Pulmonary artery endothelial cell (primary cell): ENCODE results near the gene CCDC74A. TPM values are rescaled to one million over a fixed set of nuclear protein-coding genes. Genes with fewer than 3 reads are reported as not detected.
A peak's percentile ranks its signal among the peaks of the same experiment; 100 is the strongest.

Source experiments
- DNase-seq: peaks from one replicate; pipeline ENCODE4 v3.0.0-alpha.2; 2011; ENCODE audit warnings: low read depth, low spot score
- total RNA-seq: library from RNA; depleted of rRNA; stranded (reverse); fragments of >200 nt; gene quantifications from 2 replicates; pipeline ENCODE4 v1.2.3, GENCODE V29; 2014

Gene CCDC74A
- total RNA-seq, 1 donor from 2014 or later: 3.8 TPM

DNA sequence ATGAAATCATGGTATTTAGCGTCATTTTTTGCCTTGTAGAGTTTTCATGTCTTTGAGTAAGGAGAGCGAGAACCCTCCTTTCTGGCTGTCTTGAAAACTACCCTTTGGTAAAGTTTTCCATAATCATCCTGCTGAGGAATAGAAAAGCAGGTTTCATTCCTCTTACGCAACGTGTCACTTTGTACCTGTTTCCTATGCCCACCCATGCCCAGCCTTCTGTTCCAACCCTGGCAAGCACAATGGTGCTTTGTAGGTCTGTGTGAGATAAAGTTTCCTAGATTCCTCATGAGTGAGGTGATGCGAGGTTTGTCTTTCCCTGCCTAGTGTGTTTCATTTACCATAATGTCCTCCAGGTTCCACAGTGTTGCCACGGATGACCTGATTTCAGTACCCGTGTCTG, 29.3 kb downstream of the CCDC74A start:
- DNase-seq: no peak

DNA sequence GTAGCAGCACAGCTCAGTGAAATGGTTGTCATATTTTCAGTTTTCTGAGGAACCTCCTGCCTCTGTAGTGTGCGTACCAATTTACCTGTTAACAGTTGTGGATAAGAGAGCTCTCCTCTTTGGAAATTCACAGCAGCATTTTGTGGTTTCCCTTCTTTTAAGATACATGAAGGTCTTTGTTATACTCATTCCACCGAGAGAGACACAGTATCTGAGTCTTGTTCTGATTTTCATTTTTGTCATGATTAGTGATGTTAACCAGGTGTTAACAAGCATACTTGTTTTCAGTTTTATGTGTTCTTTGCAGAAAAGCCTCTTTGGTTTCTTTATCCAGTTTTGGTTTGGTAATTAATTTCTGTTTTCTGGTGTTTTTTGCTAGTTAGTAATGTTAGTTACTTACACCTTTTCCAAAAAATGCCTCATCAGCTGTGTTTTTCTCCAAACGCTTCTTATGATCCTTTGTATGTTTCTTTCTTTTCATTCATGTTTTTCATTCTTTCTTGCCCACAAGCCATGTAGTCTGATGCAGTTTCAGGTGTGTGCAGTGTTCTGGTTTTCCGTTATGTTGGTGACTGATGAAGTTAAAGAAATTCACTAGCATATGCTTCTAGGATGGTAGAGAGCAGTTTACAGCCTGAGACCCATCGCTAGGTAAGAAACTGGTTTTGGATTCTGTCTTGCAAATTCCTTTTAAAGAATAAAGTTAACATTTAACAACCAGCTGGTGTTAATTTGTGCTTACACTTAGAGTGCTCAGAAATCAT, 30.1 kb downstream of the CCDC74A start:
- DNase-seq: no peak

DNA sequence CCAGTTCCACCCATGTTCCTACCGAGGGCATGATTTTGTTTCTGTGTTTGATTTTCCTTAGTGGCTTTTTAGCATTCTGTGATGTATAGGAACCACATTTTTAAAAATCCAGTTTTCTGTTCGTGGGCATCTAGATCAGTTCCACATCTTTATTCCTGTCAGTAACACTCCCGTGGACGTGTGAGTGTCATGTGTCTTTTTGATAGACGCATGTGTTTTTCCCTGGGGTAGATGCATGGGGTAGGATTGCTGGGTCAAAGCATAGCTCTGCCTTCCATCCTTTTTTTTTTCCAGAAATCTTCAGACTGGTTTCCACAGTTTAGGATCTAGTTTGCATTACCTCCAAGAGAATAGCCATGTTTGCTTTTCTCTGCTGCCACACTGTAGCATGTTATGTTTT, 38.7 kb downstream of the CCDC74A start:
- no peak for DNase-seq

DNA sequence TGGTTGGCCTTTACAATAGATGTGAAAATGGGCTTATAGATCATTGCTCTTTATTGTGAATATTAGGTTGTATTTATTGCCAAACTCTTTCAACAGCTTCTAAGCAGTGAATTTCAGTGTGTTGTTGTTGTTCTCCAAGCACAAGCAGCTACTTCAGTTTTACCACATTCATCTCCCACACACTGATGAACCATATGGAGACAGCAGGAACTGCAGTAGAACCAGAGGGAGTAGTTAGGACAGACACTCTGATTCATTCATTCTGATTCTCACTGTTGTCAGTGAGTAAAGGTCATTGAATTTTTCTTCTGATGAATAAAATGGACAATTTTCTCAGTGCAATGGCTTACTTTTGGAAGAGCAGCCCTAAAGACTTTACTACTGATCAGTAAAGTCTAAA, 40.2 kb downstream of the CCDC74A start:
- DNase-seq: no peak

DNA sequence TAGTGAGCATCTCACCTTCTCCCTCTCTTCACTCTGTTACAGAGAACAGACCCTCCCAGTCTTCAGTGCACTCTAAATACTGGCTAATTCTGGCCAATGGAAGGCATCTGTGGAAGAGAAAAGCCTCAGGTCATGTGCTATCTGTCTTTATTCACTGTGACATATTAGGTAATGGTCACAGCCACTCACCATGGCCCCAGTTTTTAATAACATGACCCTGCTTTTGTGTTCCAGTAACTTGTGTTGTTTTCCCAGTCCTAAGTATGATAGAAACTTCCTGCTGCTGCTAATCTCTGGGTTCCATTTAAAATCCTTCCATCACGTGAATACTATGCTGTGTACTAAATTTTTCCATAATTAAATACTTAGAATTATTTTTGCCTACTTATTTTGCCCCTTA, 40.7 kb downstream of the CCDC74A start:
- peak; percentile 13 for DNase-seq

DNA sequence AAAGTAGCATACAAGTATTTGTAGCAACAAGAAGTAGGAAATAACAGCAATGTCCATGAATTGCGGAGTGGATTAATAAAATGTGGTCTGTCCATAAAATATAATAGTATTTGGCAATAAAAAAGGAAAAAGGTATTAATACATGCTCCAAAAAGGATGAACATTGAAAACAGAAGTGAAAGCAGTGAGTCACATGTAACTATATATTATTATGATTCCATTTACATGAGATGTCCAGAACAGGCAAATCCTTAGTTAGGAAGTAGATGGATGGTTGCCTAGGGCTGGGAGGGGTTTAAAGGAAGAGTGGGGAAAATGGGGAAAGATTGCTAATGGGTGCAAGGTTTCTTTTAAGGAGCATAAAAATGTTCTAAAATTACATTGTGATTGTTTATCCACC, 44.5 kb downstream of the CCDC74A start:
- no peak for DNase-seq

DNA sequence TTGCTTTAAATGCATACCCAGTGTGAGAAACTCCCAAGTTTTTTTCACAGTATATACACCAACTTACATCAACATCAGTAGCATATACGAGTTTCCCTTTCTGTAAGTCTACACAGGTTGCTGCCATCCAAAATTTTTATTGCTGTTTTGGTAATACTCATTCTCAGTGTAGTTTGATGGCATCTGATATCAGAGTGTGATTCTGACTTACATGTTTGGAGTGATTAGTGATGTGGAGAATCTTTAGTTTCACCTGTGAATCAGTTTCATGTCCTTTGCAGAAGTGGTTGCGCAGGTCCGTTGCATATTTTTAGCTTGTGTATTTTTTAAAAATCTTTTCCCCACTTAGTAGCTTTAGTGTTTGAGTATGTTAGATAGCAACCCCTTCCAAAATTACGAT, 50.1 kb downstream of the CCDC74A start:
- DNase-seq: no peak

DNA sequence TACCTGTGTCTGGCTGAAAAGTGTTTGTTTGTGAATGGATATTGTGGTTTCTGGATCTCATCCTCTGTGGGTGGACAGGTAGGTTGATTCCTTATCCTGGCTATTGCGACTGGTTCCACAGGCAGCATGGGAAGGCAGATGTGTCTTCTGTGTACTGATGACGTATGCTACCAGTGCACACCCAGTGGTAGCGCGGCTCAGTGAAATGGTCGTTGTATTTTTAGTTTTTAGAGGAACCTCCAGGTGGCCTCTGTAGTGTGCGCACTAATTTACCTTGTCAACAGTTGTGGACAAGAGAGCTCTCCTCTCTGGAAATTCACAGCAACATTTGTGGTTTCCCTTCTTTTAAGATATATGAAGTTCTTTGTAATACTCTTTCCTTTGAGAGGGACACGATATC, 52.5 kb downstream of the CCDC74A start:
- DNase-seq: no peak

Other genes with a start within 250 kb of the CCDC74A start
- gene RAB6D, start 163.7 kb upstream of the CCDC74A start, total RNA-seq: 0.07 TPM in 1 of 2 replicates, not detected in the other
- not detected in 2 replicates for gene TUBA3D, start 51.8 kb upstream of the CCDC74A start, total RNA-seq
- gene MZT2A, start 35.5 kb upstream of the CCDC74A start, total RNA-seq: 69.9 and 87.8 TPM in 2 replicates